Measurements from ENCODE around the gene SYT6.

Gene SYT6

GRCh38 chr1:114153261-114154145 lies at the start of gene SYT6:
SYT6 (minus strand) TSS chr1:114153869; CDS start chr1:114153772, 97 bp downstream.
- no peak for DNase-seq (ENCODE audit: low read depth in 2 of 3, low spot score in 1 of 3)

- DNase-seq (ENCODE audit: low read depth in 2 of 3, low spot score in 1 of 3) = no peak
These were observed 47.8 kb upstream of the SYT6 start for GRCh38 chr1:114201486-114201885.

- no peak for DNase-seq (ENCODE audit: low read depth in 2 of 3, low spot score in 1 of 3)
These were observed 45.4 kb upstream of the SYT6 start for GRCh38 chr1:114199017-114199594.

GRCh38 chr1:114196992-114197907 lies 43.6 kb upstream of the SYT6 start:
- no peak for DNase-seq (ENCODE audit: low read depth in 2 of 3, low spot score in 1 of 3)

GRCh38 chr1:114195819-114196218 lies 42.1 kb upstream of the SYT6 start:
- DNase-seq (ENCODE audit: low read depth in 2 of 3, low spot score in 1 of 3) = no peak

GRCh38 chr1:114192328-114192727 lies 38.7 kb upstream of the SYT6 start:
- no peak for DNase-seq (ENCODE audit: low read depth in 2 of 3, low spot score in 1 of 3)

GRCh38 chr1:114189398-114189797 lies 35.7 kb upstream of the SYT6 start:
- DNase-seq (ENCODE audit: low read depth in 2 of 3, low spot score in 1 of 3) = no peak

GRCh38 chr1:114181356-114181755 lies 27.7 kb upstream of the SYT6 start:
- no peak for DNase-seq (ENCODE audit: low read depth in 2 of 3, low spot score in 1 of 3)

GRCh38 chr1:114180742-114181141 lies 27.1 kb upstream of the SYT6 start:
- no peak for DNase-seq (ENCODE audit: low read depth in 2 of 3, low spot score in 1 of 3)

GRCh38 chr1:114178936-114179335 lies 25.3 kb upstream of the SYT6 start:
- no peak for DNase-seq (ENCODE audit: low read depth in 2 of 3, low spot score in 1 of 3)

GRCh38 chr1:114177282-114177681 lies 23.6 kb upstream of the SYT6 start:
- DNase-seq (ENCODE audit: low read depth in 2 of 3, low spot score in 1 of 3) = no peak

- no peak for DNase-seq (ENCODE audit: low read depth in 2 of 3, low spot score in 1 of 3)
These were observed 22.7 kb upstream of the SYT6 start for GRCh38 chr1:114176366-114176765.

GRCh38 chr1:114173680-114174079 lies 20.0 kb upstream of the SYT6 start:
- DNase-seq (ENCODE audit: low read depth in 2 of 3, low spot score in 1 of 3) = no peak

- no peak for DNase-seq (ENCODE audit: low read depth in 2 of 3, low spot score in 1 of 3)
These were observed 15.8 kb upstream of the SYT6 start for GRCh38 chr1:114169509-114169908.

- no peak for DNase-seq (ENCODE audit: low read depth in 2 of 3, low spot score in 1 of 3)
These were observed 13.6 kb upstream of the SYT6 start for GRCh38 chr1:114167226-114167625.

GRCh38 chr1:114164840-114165543 lies 11.3 kb upstream of the SYT6 start:
- DNase-seq (ENCODE audit: low read depth in 2 of 3, low spot score in 1 of 3) = no peak

GRCh38 chr1:114159941-114160340 lies 6.3 kb upstream of the SYT6 start:
- DNase-seq (ENCODE audit: low read depth in 2 of 3, low spot score in 1 of 3) = no peak

GRCh38 chr1:114157275-114157660 lies 3.6 kb upstream of the SYT6 start:
- no peak for DNase-seq (ENCODE audit: low read depth in 2 of 3, low spot score in 1 of 3)

- DNase-seq (ENCODE audit: low read depth in 2 of 3, low spot score in 1 of 3) = no peak
These were observed 3.0 kb upstream of the SYT6 start for GRCh38 chr1:114156538-114157274.

GRCh38 chr1:114155706-114156105 lies 2.0 kb upstream of the SYT6 start:
- DNase-seq (ENCODE audit: low read depth in 2 of 3, low spot score in 1 of 3) = no peak
